Activated CD4-positive, alpha-beta T cell treated with anti-CD3 and anti-CD28 coated beads, Interleukin-2, amount 10 ng/mL, durations not matched to agents 24 days and 14 days (primary cell): ENCODE measurements around the gene GPN1. TPM values are rescaled to one million over a fixed set of nuclear protein-coding genes. Genes with fewer than 3 reads are reported as not detected.
A peak's percentile ranks its signal among the peaks of the same experiment; 100 is the strongest.
"Not testable (repeated sequence)": the region's sequence is repeated elsewhere in the genome, so short reads cannot be mapped to it uniquely, and the experiment has no call there.

Source experiments
- DNase-seq: peaks from one replicate; pipeline ENCODE4 v3.0.0; 2022
- H3K27ac Mint-ChIP-seq: one replicate; pipeline ENCODE4 v1.8.0; 2022; ENCODE audit warnings: mild to moderate bottlenecking, mixed read lengths
- H3K27me3 Mint-ChIP-seq: one replicate; pipeline ENCODE4 v1.8.0; 2022; ENCODE audit warnings: mixed read lengths
- H3K36me3 Mint-ChIP-seq: one replicate; pipeline ENCODE4 v1.8.0; 2022; ENCODE audit warnings: low read depth, mild to moderate bottlenecking, mixed read lengths
- H3K4me1 Mint-ChIP-seq: one replicate; pipeline ENCODE4 v1.8.0; 2021; ENCODE audit warnings: mixed read lengths
- H3K4me3 Mint-ChIP-seq: one replicate; pipeline ENCODE4 v1.8.0; 2022; ENCODE audit warnings: mild to moderate bottlenecking, moderate library complexity, mixed read lengths
- H3K9me3 Mint-ChIP-seq: one replicate; pipeline ENCODE4 v1.8.0; 2021; ENCODE audit warnings: mixed read lengths
- intact Hi-C: fragments of 100-400 bp; cut with micrococcal nuclease; formaldehyde crosslinking; loops from one replicate; pipeline ENCODE4 v1.15.1; 2023
- total RNA-seq: library from RNA; stranded (reverse); gene quantifications from 2 replicates; pipeline ENCODE4 v1.2.3, GENCODE V29; 2022

GPN1 gene
- total RNA-seq, 1 donor from 2014 or later, result 51.0 TPM

DNA sequence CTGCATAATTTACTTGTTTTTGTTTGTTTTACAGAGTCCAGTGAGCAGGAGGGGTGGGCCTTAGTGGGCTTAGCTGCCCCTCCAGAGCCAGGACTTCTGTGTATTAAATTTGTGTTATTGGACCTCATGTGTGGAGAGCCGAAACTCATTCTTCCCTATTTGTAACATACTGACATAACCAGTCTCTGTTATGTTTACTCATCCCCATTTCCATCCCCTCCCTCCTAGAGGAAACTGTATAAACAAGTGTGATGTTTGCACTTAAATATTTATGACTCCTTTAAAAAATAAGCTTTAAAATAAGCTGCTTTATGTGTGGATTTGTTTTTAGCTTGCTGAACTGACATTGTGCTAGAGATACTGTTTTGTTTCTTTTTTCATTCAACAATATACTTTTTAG lies 32.2 kb upstream of the GPN1 start:
- Mint-ChIP-seq H3K36me3 (peaks cover 70% of the 10 kb centered on the region), H3K27ac (no peak overlapping the region), H3K4me3 (no peak overlapping the region), H3K9me3 (no peaks in the 10 kb centered on the region), H3K4me1 (peaks cover 25% of the 10 kb centered on the region), H3K27me3 (no peaks in the 10 kb centered on the region)
- intact Hi-C loops, result no loop called here
- no peak for DNase-seq

DNA sequence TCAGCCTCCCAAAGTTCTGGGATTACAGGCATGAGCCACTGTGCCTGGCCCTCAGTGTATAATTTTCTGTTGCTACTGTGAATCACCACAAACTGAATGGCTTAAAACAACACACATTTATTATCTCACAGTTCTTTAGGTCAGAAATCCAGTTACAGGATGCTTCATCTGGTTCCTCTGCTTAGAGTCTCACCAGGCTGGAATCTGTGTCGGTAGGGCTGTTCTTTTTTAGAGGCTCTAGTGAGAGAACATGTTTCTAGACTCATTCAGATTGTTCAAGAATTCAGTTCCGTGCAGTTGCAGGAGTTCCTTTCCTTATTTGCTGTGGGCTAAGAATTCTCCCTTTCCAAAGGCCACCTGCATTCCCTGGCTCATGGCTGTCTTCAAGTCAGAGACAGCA lies 22.2 kb upstream of the GPN1 start:
- intact Hi-C loops, result no loop called here
- peaks cover 57% of the 10 kb centered on the region for H3K36me3 Mint-ChIP-seq
- H3K27me3 Mint-ChIP-seq, result no peaks in the 10 kb centered on the region
- peak overlapping the region; percentile 5 for H3K27ac Mint-ChIP-seq
- peaks cover 2% of the 10 kb centered on the region for H3K4me1 Mint-ChIP-seq
- H3K9me3 Mint-ChIP-seq, result no peaks in the 10 kb centered on the region
- H3K4me3 Mint-ChIP-seq, result no peak overlapping the region
- DNase-seq, result no peak

DNA sequence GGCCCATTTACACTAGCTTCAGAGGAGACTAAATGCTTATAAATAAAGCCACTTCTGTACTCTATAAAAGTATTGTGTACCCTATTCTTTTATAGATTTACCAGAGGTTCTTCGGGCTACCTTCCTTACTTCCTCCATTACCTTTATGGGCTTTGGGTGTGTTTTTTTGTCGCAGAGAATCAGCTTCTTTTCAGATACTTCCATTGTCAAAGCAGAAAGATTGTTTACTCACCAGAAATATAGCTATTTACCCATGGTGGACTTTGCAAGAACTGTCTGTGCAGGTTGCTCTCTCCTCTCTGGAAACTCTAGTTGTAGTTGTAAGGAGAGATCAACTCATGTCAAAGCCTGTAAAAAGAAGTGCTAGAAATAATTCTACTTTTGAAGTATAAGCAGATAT lies 14.9 kb upstream of the GPN1 start:
- peaks cover 50% of the 10 kb centered on the region for H3K36me3 Mint-ChIP-seq
- no peaks in the 10 kb centered on the region for H3K9me3 Mint-ChIP-seq
- no peaks in the 10 kb centered on the region for H3K4me1 Mint-ChIP-seq
- DNase-seq, result no peak
- intact Hi-C loops, result no loop called here
- no peaks in the 10 kb centered on the region for H3K27me3 Mint-ChIP-seq
- H3K4me3 Mint-ChIP-seq, result no peak overlapping the region
- H3K27ac Mint-ChIP-seq, result no peak overlapping the region

DNA sequence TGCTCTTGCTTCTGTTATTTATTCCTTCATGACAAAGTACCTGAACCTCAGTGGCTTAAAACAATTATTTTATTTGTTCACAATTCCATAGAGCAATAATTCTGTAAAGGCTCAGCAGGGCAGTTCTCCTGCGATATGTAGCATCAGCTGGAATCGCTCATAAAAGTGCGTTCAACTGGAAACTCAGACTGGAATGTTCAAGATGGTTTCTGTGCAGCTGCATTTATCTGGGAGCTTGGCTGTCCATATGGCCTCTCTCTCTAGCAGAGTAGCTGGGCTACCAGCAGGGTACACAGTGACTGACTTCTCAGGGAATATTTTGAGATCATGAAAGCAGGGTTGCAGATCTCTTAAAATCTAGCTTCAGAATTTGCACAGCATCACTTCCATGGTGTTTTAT lies 13.5 kb upstream of the GPN1 start:
- no peaks in the 10 kb centered on the region for H3K4me1 Mint-ChIP-seq
- H3K4me3 Mint-ChIP-seq, result no peak overlapping the region
- no peak for DNase-seq
- intact Hi-C loops, result no loop called here
- no peak overlapping the region for H3K27ac Mint-ChIP-seq
- H3K9me3 Mint-ChIP-seq, result no peaks in the 10 kb centered on the region
- H3K36me3 Mint-ChIP-seq, result peaks cover 53% of the 10 kb centered on the region
- H3K27me3 Mint-ChIP-seq, result no peaks in the 10 kb centered on the region

DNA sequence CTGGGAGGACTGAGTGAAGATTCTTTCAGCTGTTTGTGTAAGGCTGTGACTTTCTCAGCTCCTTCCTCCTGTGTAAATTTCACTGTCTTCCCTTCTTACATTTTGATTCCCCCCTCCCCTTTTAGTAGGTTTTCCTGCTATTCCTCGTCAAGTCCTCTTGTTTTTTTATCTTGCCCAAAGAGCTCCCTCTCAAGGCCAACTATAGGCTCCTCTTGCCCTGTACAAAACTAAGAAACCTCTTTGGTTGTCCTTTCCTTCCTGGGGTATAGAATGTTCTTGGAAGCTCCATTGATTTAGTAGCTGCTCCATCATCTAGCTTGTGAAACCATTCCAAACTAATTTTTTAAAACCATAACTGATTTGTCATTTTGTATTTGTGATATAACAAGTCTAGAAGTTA lies 7.3 kb upstream of the GPN1 start:
- Mint-ChIP-seq H3K36me3 (peaks cover 50% of the 10 kb centered on the region), H3K4me1 (peaks cover 2% of the 10 kb centered on the region)
- intact Hi-C loops, result no loop called here

DNA sequence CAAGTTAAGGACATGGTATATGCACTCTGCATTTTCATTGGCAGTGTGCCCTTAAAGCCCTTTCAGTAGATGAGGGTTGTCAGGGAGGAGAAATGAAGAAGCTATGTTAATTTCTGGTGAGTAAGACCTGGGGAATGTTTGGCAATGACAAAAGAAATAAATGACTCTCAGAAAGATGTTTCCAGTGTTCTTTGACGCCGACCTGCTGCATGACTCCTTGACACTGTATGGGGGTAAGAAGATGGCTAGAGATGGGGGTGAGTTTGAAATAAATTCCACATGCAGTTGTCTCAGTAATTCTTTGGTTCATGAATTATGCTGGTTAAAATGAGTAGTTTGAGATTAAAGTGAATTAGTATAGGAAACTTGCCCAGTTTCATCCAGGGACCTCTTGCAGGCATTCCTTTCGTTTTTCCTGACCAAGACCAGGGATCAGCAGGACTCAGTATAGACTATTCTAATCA lies 5.9 kb upstream of the GPN1 start:
- Mint-ChIP-seq H3K27ac (no peak overlapping the region), H3K36me3 (peaks cover 43% of the 10 kb centered on the region), H3K4me3 (no peak overlapping the region), H3K9me3 (no peaks in the 10 kb centered on the region), H3K27me3 (no peaks in the 10 kb centered on the region), H3K4me1 (peaks cover 14% of the 10 kb centered on the region)
- intact Hi-C loops, result no loop called here
- no peak for DNase-seq

More for the DNA sequence above, 7.3 kb upstream of the GPN1 start:
- H3K27ac Mint-ChIP-seq, result no peak overlapping the region
- no peak for DNase-seq
- H3K27me3 Mint-ChIP-seq, result no peaks in the 10 kb centered on the region
- H3K9me3 Mint-ChIP-seq, result no peaks in the 10 kb centered on the region
- no peak overlapping the region for H3K4me3 Mint-ChIP-seq

DNA sequence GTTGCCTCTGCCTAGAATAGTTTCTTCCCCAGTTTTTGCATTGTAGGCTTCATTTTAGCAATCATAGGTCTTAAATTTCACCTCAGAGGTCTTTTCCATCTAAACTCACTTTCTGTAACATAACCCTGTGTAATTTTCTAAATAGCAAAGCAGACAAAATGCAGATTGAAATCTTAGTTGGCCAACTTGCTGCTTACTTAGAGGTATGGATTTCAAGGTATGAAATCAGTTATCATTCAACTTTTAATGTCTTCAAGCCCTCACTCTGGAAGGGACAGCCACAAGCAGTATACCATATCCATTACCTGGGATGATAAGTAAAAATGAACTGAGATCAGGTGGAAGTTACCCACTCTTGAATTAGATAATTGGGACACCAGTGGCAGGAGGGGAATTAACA lies 3.9 kb upstream of the GPN1 start:
- Mint-ChIP-seq H3K4me3 (no peak overlapping the region), H3K4me1 (peaks cover 17% of the 10 kb centered on the region), H3K36me3 (peaks cover 35% of the 10 kb centered on the region), H3K9me3 (no peaks in the 10 kb centered on the region), H3K27me3 (no peaks in the 10 kb centered on the region), H3K27ac (no peak overlapping the region)
- DNase-seq, result no peak
- intact Hi-C loops, result loop anchor here (5.0 kb wide), 1 partner anchor 138 kb away; the partner anchor contains the start of gene IFT172

DNA sequence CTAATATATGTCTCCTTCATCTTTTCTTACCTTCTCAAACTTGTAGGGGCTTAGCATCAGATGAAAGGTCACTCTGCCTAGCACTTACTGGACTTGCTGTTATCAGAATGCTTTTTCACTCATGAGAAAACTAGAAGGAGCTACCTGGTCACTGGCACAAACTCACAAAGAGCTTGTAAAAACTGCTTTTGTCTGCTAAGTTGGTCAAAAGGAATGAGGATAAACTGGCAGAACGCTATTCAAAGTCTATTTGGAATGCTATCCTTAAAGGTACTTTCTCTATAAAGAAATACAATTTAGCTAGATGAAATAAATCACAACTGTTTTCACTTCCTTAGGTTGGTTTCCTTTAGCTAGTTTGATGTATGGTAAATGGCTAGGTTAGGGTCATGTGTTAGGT lies 2.5 kb upstream of the GPN1 start:
- not testable (repeated sequence) for H3K27ac Mint-ChIP-seq, DNase-seq, H3K9me3 Mint-ChIP-seq, H3K4me3 Mint-ChIP-seq, H3K27me3 Mint-ChIP-seq
- peaks cover 35% of the 10 kb centered on the region for H3K36me3 Mint-ChIP-seq
- H3K4me1 Mint-ChIP-seq, result peaks cover 25% of the 10 kb centered on the region
- intact Hi-C loops, result loop anchor here (5.0 kb wide), 1 partner anchor 139 kb away; the partner anchor contains the start of gene IFT172

DNA sequence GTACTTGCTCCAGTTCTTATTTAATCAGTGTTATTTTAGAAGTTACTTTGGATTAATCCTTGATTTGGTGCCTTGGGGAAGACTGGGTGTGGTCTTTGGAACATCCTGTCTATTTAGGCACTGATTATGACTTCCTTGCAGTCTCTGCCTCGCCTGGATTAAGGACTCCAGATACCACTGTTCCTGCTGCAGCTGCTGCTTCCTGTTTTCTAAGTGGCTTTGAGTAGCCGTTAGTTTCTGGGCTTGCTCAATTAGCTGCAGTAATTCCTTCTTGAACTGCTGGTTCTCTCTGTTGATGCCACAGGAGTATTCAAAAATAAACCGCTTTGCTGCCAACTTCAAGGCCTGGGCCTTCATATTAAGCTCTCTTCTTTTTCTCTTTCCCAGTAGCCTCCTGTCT lies 1.9 kb upstream of the GPN1 start:
- H3K4me3 Mint-ChIP-seq, H3K9me3 Mint-ChIP-seq, H3K27me3 Mint-ChIP-seq, DNase-seq: not testable (repeated sequence)
- H3K36me3 Mint-ChIP-seq, result peaks cover 37% of the 10 kb centered on the region
- peak overlapping the region; percentile 36 for H3K27ac Mint-ChIP-seq
- H3K4me1 Mint-ChIP-seq, result peaks cover 25% of the 10 kb centered on the region
- intact Hi-C loops, result loop anchor here (5.0 kb wide), 1 partner anchor 140 kb away; the partner anchor contains the start of gene IFT172

DNA sequence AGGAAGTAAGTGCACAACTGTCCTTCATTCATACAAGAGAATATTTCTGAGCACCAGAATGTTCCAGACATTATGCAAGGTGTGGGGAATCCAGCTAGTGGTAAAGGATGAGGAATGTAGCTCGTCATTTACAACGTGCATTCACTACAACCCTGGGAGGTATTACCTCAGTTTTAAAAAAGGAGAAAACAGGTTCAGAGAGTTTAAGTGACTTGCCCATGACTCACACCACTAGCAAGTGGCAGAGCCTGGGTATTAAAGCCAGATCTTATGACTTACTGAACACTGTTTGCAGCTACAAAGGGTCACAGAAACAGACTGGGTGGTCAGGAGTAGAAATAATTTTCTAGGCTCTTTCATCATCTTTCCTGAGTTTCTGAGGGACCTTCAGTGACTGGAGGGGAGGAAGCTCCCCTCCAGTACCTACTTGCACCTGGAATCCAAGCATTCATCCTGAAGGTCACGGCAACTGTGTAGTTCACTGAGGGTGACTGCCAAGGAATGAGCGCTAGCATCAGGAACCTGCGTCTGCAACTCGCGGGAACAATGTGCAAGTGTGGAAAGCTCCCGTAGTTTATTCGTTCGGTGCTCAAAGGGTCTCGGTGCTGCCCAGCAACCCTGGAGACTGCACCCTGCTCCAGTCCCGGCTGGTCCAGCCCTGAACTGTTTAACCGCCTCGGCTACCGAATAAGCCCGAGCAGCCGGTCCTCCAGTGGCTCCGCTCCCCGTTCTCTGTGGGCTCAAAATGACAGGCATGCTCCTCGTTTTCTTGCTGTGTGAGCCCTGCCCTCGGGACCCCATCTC lies 685 bp upstream of the GPN1 start:
- no peaks in the 10 kb centered on the region for H3K27me3 Mint-ChIP-seq
- H3K9me3 Mint-ChIP-seq, result no peaks in the 10 kb centered on the region
- peak; percentile 63 for DNase-seq
- H3K4me3 Mint-ChIP-seq, result no peak overlapping the region
- H3K36me3 Mint-ChIP-seq, result peaks cover 38% of the 10 kb centered on the region
- intact Hi-C loops, result loop anchor here (2.0 to 5.0 kb wide), 7 partner anchors 35 to 765 kb away; partner anchors contain the start of genes EIF2B4, FOSL2, GTF3C2 and IFT172
- no peak overlapping the region for H3K27ac Mint-ChIP-seq
- peaks cover 25% of the 10 kb centered on the region for H3K4me1 Mint-ChIP-seq

DNA sequence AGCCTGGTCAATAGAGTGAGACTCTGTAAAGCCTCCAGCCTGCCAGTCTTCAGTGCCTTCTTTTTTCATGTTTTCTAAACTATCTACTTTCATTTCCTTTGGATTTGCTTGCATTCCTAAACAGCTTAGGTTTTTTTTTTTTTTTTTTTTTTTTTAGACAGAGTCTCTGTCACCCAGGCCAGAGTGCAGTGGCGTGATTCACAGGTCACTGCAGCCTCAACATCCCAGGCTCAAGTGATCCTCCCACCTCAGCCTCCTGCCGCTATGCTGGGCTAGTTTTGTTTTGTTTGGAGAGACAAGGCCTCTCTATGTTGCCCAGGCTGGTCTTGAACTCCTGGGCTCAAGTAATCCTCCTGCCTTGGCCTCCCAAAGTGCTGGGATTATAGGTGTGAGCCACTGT lies 1.4 kb downstream of the GPN1 start:
- H3K4me1 Mint-ChIP-seq, result peaks cover 25% of the 10 kb centered on the region
- peak overlapping the region; percentile 6 for H3K27ac Mint-ChIP-seq
- H3K9me3 Mint-ChIP-seq, DNase-seq, H3K27me3 Mint-ChIP-seq, intact Hi-C loops, H3K4me3 Mint-ChIP-seq: not testable (repeated sequence)
- peaks cover 45% of the 10 kb centered on the region for H3K36me3 Mint-ChIP-seq

DNA sequence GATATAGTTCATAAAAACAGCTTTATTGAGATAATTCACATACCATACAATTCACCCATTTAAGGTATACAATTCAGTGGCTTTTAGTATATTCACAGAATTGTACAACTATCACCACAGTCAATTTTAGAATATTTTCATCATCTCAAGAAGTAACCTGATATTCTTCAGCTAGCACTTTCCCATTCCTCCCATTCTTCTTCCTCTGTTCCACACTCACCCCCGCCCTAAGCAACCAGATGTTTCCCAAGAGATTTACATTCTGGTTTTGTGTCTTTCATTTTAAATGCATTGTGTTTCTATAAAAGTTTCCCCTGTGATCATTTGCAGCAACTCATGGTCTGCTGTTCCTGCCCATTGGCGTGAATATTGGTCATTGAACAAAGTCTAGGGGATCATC lies 5.4 kb downstream of the GPN1 start:
- H3K36me3 Mint-ChIP-seq, result peaks cover 66% of the 10 kb centered on the region
- no peaks in the 10 kb centered on the region for H3K27me3 Mint-ChIP-seq
- H3K9me3 Mint-ChIP-seq, result no peaks in the 10 kb centered on the region
- peaks cover 28% of the 10 kb centered on the region for H3K4me1 Mint-ChIP-seq
- intact Hi-C loops, result no loop called here
- no peak overlapping the region for H3K27ac Mint-ChIP-seq
- no peak overlapping the region for H3K4me3 Mint-ChIP-seq
- no peak for DNase-seq

DNA sequence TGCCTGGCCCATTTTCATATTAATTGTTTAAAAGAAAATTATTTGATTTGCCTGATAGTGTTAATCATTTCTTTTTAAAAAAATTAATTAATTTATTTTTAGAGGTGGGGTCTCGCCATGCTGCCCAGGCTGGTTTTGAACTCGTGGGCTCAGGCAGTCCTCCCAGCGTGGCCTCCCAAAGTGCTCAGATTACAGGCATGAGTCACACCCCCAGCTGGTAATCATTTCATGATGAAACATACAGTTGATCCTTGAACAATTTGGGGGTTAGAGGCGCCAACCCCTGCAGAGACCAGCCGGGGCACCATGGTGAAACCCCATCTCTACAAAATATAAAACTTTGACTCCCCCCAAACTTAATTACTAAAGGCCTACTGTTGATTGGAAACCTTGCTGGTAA lies 7.9 kb downstream of the GPN1 start:
- Mint-ChIP-seq H3K9me3 (no peaks in the 10 kb centered on the region), H3K4me3 (no peak overlapping the region), H3K27me3 (no peaks in the 10 kb centered on the region), H3K27ac (no peak overlapping the region), H3K36me3 (peaks cover 71% of the 10 kb centered on the region), H3K4me1 (peaks cover 21% of the 10 kb centered on the region)
- intact Hi-C loops, result no loop called here
- DNase-seq, result no peak

DNA sequence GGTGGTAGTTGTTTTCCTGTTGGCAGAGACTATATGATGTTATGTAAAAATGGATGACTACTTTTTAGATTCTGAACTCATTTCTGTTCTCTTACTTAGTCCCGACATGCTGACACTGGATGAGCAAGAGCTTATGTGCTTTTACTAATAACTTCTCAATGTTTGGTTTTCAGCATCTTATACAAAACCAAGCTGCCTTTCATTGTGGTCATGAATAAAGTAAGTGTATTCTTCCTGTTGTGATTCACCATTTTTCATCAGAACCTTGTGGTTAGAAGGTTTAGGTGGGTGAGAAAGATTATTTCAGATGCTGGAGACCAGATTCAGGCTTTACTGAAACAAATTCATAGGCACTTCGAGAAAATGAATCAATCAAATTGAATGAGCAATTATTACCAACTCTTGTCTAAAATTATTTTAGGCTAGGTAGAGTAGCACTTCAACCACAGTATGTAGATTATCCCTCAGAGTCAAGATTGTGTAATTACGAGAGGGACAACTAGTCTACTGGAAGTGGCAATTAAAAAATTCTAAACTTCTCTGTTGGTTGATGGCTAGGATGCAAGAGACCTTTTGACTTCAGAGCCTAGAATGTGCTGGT lies 9.3 kb downstream of the GPN1 start:
- Mint-ChIP-seq H3K27ac (peak overlapping the region; percentile 93), H3K4me3 (peak overlapping the region; percentile 72), H3K4me1 (peaks cover 19% of the 10 kb centered on the region), H3K27me3 (no peaks in the 10 kb centered on the region), H3K36me3 (peaks cover 68% of the 10 kb centered on the region), H3K9me3 (no peaks in the 10 kb centered on the region)
- intact Hi-C loops, result loop anchor here (1.0 to 2.0 kb wide), 4 partner anchors 9 to 209 kb away; partner anchors contain the start of genes CCDC121, GPN1, NRBP1 and SLC4A1AP
- DNase-seq, result peak; percentile 64
